Psoas muscle (tissue), 8 donors: ENCODE results near the gene CNTNAP2. TPM values are rescaled to one million over a fixed set of nuclear protein-coding genes. Genes with fewer than 3 reads are reported as not detected.

Source experiments
- ATAC-seq, 4 donors: fragments of 200-7000 bp; cut with Tn5 transposase; one replicate each; pipeline ENCODE4 v1.9.1; 2020; ENCODE audit warnings: moderate library complexity in 3 of 4, mild to moderate bottlenecking in 2 of 4
- DNase-seq, 2 donors: peaks; one replicate each; pipeline ENCODE4 v3.0.0-alpha.2; 2020
- H3K27ac ChIP-seq: fragments of 200-600 bp; one replicate; pipeline ENCODE4 v1.8.0; 2022
- H3K27me3 ChIP-seq, 3 donors: fragments of 200-600 bp in 1 of 3; one replicate each; pipeline versions ENCODE4 v1.6.1 to v1.8.0; 2013 to 2022; ENCODE audit warnings: low read length in 2 of 3, mild to moderate bottlenecking in 2 of 3, moderate library complexity in 1 of 3; ENCODE audit not compliant: insufficient read depth in 3 of 3
- H3K36me3 ChIP-seq, 2 donors: fragments of 200-600 bp in 1 of 2; one replicate each; pipeline versions ENCODE4 v1.6.1 to v1.8.0; 2013 to 2022; ENCODE audit warnings: low read depth in 1 of 2, mild to moderate bottlenecking in 1 of 2, moderate library complexity in 1 of 2; ENCODE audit not compliant: insufficient read depth in 1 of 2
- H3K4me1 ChIP-seq: fragments of 200-600 bp; one replicate; pipeline ENCODE4 v1.8.0; 2022
- H3K4me3 ChIP-seq: fragments of 200-600 bp; one replicate; pipeline ENCODE4 v1.8.0; 2022; ENCODE audit warnings: mild to moderate bottlenecking
- H3K9me3 ChIP-seq: fragments of 200-600 bp; one replicate; pipeline ENCODE4 v1.8.0; 2022
- CTCF ChIP-seq: fragments of 200-600 bp; IDR thresholded peaks from one replicate; pipeline ENCODE4 v1.8.0; 2022; ENCODE audit warnings: antibody characterized with exemption
- WGBS, 3 donors: extraction: QIAGEN DNeasy Blood & Tissue Kit; methylation state at CpG; one replicate each; pipeline versions ENCODE4 v1.1.6 to v1.1.7; 2013; 5-methylcytosine and 5-hydroxymethylcytosine counted together
- intact Hi-C, 2 donors: fragments of 100-400 bp; cut with DNase I; formaldehyde crosslinking; loops; one replicate each; pipeline versions ENCODE4 v1.11.0 to v1.14.2; 2022
- polyA plus RNA-seq, 3 donors: library from polyadenylated mRNA; stranded (reverse); fragments of 200-250 nt; gene quantifications; one replicate each; pipeline ENCODE4 v1.2.3, GENCODE V29; 2013
- total RNA-seq, 4 donors: library from RNA; stranded (reverse); fragmentation: NEBNext Ultra II Directional in 2 of 4; extraction: Animal tissue kit (Norgen Biotek cat#: 25700) in 2 of 4; gene quantifications; one replicate each; pipeline versions ENCODE4 v1.2.1 to v1.2.4, GENCODE V29; 2021 to 2023
- donor health status: healthy with polysubstance abuse.
- donor health status: DM: no; HTN: no; CAD: no; lungs with moderate emphysema.
- donor health status: Bipolar disorder and iron deficiency.
- donor health status: healthy.
- donor health status: DM: yes; HTN: yes; CAD: no.
- donor health status: DM: no; HTN: no; CAD: no.
- donor health status: DM: no; HTN: no; CAD: no.
- donor health status: DM: yes; HTN: yes; CAD: no.

Gene CNTNAP2
- total and polyA plus RNA-seq, 7 donors: 0.01 to 0.13 TPM; not detected in 5

DNA sequence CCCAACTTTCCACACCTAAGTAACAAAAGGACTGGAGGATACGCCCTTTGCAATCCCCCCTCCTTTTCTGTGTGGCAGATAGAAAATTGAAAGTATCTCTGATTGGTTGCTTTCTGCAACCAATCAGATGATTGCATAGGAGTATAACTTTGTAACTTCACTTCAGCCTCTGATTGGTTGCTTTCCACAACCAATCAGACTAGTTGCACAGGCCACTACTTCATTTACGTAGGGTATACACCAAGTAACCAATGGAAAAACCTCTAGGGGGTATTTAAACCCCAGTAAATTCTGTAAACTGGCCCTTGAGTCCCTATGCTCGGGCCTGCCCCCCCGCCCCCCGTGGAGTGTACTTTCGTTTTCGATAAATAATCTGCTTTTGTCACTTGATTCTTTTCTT, 1080.4 kb downstream of the CNTNAP2 start:
- 88 to 90% (median 89%) methylated on average over 7 of the region's 7 CpGs for WGBS, 3 donors
- no peak overlapping the region for H3K27ac ChIP-seq
- no peaks in the 10 kb centered on the region for H3K36me3 ChIP-seq
- TF ChIP-seq CTCF: no peak
- no peak for DNase-seq
- ATAC-seq: no peak
- H3K4me3 ChIP-seq: no peak overlapping the region
- no peaks in the 10 kb centered on the region for H3K27me3 ChIP-seq
- H3K9me3 ChIP-seq: no peaks in the 10 kb centered on the region
- H3K4me1 ChIP-seq: no peaks in the 10 kb centered on the region
- intact Hi-C loops: no loop called here

GRCh38 chr7:147199868-147200267, 1083.3 kb downstream of the CNTNAP2 start:
- no peaks in the 10 kb centered on the region for H3K27me3 ChIP-seq
- TF ChIP-seq CTCF: no peak
- no peak overlapping the region for H3K27ac ChIP-seq
- ATAC-seq (no peak), DNase-seq (no peak)
- WGBS, 3 donors: 38 to 57% (median 55%) methylated on average over 1 of the region's 1 CpG
- H3K4me3 ChIP-seq: no peak overlapping the region
- intact Hi-C loops: no loop called here
- no peaks in the 10 kb centered on the region for H3K9me3 ChIP-seq
- no peaks in the 10 kb centered on the region for H3K4me1 ChIP-seq
- no peaks in the 10 kb centered on the region for H3K36me3 ChIP-seq

DNA sequence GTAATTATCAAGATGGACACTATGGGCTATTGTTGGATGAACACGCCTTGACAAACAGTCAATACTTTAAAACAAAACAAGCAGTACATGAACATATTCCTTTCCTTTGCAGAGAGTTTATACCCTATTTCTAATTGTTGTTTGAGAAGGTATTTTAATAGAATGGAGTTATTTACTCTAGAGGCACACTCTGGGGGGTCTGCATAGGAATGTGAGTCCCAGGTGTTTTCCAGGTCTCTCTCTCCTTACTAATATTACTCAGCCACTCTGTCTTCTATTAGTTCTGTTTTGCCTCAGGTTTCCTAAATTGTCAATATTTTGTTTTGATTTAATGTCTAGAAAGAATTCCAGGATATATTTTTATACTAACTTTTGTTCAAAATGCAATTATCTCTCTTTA, 1091.4 kb downstream of the CNTNAP2 start:
- Histone ChIP-seq H3K27ac (no peak overlapping the region), H3K9me3 (no peaks in the 10 kb centered on the region), H3K27me3 (no peaks in the 10 kb centered on the region), H3K36me3 (no peaks in the 10 kb centered on the region), H3K4me3 (no peak overlapping the region), H3K4me1 (no peaks in the 10 kb centered on the region)
- DNase-seq (no peak), ATAC-seq (no peak)
- 84 to 91% (median 87%) methylated on average over 1 of the region's 1 CpG for WGBS, 3 donors
- intact Hi-C loops: no loop called here
- TF ChIP-seq CTCF: no peak

DNA sequence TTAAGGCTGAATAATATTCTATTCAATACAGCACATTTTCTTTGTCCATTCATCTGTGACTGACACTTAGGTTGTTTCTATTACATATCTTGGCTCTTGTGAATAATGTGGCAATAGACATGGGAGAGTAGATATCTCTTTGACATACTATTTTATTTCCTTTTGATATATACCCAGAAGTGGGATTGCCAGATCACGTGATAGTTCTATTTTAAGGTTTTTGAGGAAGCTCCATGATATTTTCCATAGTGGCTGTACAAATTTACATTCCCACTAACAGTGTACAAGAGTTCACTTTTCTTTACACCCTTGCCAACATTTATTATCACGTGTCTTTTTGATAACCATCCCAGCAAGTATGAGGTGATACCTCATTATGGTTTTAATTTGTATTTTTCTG, 1114.7 kb downstream of the CNTNAP2 start:
- ATAC-seq: no peak
- whole genome bisulfite sequencing, 3 donors: 72 to 85% (median 74%) methylated on average over 2 of the region's 2 CpGs

More for the DNA sequence above, 1114.7 kb downstream of the CNTNAP2 start:
- intact Hi-C loops: no loop called here
- Histone ChIP-seq H3K36me3 (no peaks in the 10 kb centered on the region), H3K27me3 (no peaks in the 10 kb centered on the region), H3K9me3 (no peaks in the 10 kb centered on the region), H3K4me1 (no peaks in the 10 kb centered on the region), H3K4me3 (no peak overlapping the region), H3K27ac (no peak overlapping the region)
- no peak for DNase-seq
- TF ChIP-seq CTCF: no peak
